ENCODE measurements around the gene HAUS1. TPM values are rescaled to one million over a fixed set of nuclear protein-coding genes. Genes with fewer than 3 reads are reported as not detected.
A peak's percentile ranks its signal among the peaks of the same experiment; 100 is the strongest.

Gene HAUS1
- total and polyA plus RNA-seq, 2 donors (not counting 1 experiment from before 2014, with no cell fraction given) = 11.9 to 30.9 TPM

GRCh38 chr18:46173393-46174341, 69.5 kb downstream of the HAUS1 start:
- intact Hi-C loops (cut with micrococcal nuclease) = loop anchor here (1.0 to 10.0 kb wide), 8 partner anchors 25 to 1761 kb away; partner anchors contain the start of genes ATP5F1A, HAUS1 and SMAD2
- ATAC-seq (ENCODE audit: low read depth) (peak; percentile 87), DNase-seq (peak; percentile 95)
- Mint-ChIP-seq H3K4me3 (peak overlapping the region; percentile 97), H3K9me3 (ENCODE audit: insufficient read depth) (no peaks in the 10 kb centered on the region), H3K27ac (peak overlapping the region; percentile 94), H3K4me1 (peaks cover 45% of the 10 kb centered on the region), H3K27me3 (no peaks in the 10 kb centered on the region)
- TF ChIP-seq EZH2 (IDR thresholded peaks at IDR 0.05; ENCODE audit: borderline replicate concordance, insufficient read depth, low read depth, low read length, poor library complexity, severe bottlenecking) (no peak), CTCF (IDR thresholded peaks at IDR 0.05) (peak; percentile 96)
- H3K27ac ChIP-seq (ENCODE audit: low read length in 2 of 2) = peak overlapping the region; percentile 88 to 94
- peak overlapping the region; percentile 100 for H2AFZ ChIP-seq (ENCODE audit: insufficient read depth, low read depth, low read length, poor library complexity, severe bottlenecking)
- H3K27me3 ChIP-seq (replicated peaks in 1 of 4; ENCODE audit: control extremely low read depth in 1 of 4, control insufficient read depth in 3 of 4, insufficient read depth in 4 of 4, low read length in 3 of 4) = no peaks in the 10 kb centered on the region
- ChIA-PET POLR2A (interaction anchor here (0.8 to 2.7 kb wide), 3 partner anchors 38 to 76 kb away, joined by 3 to 15 read pairs (median 6); partner anchors contain the start of gene ATP5F1A), CTCF (interaction anchor here (0.7 to 3.5 kb wide), 45 partner anchors 9 to 744 kb away, joined by 3 to 46 read pairs (median 6); partner anchors contain the start of genes ATP5F1A, HAUS1, KATNAL2 and LOXHD1)
- H3K9ac ChIP-seq (ENCODE audit: low read length) = peak overlapping the region; percentile 93
- peaks cover 48% of the 10 kb centered on the region for H3K79me2 ChIP-seq (ENCODE audit: control insufficient read depth, insufficient read depth, low read length)
- peak overlapping the region; percentile 90 to 100 (median 98) for H3K4me3 ChIP-seq (ENCODE audit: control extremely low read depth in 1 of 5, extremely low read depth in 1 of 5, insufficient read depth in 1 of 5, low read depth in 2 of 5, low read length in 4 of 5)
- no peaks in the 10 kb centered on the region for H3K9me3 ChIP-seq (ENCODE audit: control extremely low read depth in 1 of 3, control insufficient read depth in 2 of 3, insufficient read depth in 1 of 3, low read length in 2 of 3)
- WGBS (ENCODE audit: insufficient coverage) = under 1% methylated on average over 95 of the region's 95 CpGs
- H3K4me2 ChIP-seq (replicated peaks; ENCODE audit: low read depth, low read length, poor library complexity, severe bottlenecking) = peak overlapping the region; percentile 97
- no peaks in the 10 kb centered on the region for H3K36me3 ChIP-seq (replicated peaks in 1 of 2; ENCODE audit: control extremely low read depth in 1 of 2, control insufficient read depth in 1 of 2, extremely low read depth in 1 of 2, insufficient read depth in 2 of 2, low read length in 1 of 2)
- H4K20me1 ChIP-seq (ENCODE audit: control insufficient read depth, insufficient read depth, low read length, poor library complexity, severe bottlenecking) = peaks cover 34% of the 10 kb centered on the region
- peaks cover 25 to 33% of the 10 kb centered on the region in 2 donors for H3K4me1 ChIP-seq (ENCODE audit: control insufficient read depth in 2 of 2, insufficient read depth in 2 of 2, low read length in 2 of 2)
